Fibroblast of upper back skin (primary cell): ENCODE results near the gene SLC24A5.

Source experiments
- DNase-seq: peaks from one replicate; pipeline ENCODE4 v3.0.0-alpha.2; 2013

SLC24A5 gene

GRCh38 chr15:48120745-48121144, at the start of gene SLC24A5:
SLC24A5 (plus strand) TSS chr15:48120990; CDS start chr15:48121045, 55 bp downstream.
- DNase-seq = no peak

GRCh38 chr15:48072941-48073340, 47.8 kb upstream of the SLC24A5 start:
- no peak for DNase-seq

GRCh38 chr15:48073881-48074280, 46.9 kb upstream of the SLC24A5 start:
- DNase-seq = no peak

- peak; percentile 42 for DNase-seq
Observed at GRCh38 chr15:48076454-48076853, 44.3 kb upstream of the SLC24A5 start.

- DNase-seq = no peak
Observed at GRCh38 chr15:48077616-48078184, 43.1 kb upstream of the SLC24A5 start.

GRCh38 chr15:48084759-48085590, 35.8 kb upstream of the SLC24A5 start:
- DNase-seq = peak; percentile 54

- no peak for DNase-seq
Observed at GRCh38 chr15:48085591-48085930, 35.2 kb upstream of the SLC24A5 start.

GRCh38 chr15:48086133-48086532, 34.7 kb upstream of the SLC24A5 start:
- DNase-seq = peak; percentile 34

GRCh38 chr15:48086576-48086975, 34.2 kb upstream of the SLC24A5 start:
- peak; percentile 83 for DNase-seq

- DNase-seq = no peak
Observed at GRCh38 chr15:48087844-48088243, 32.9 kb upstream of the SLC24A5 start.

- no peak for DNase-seq
Observed at GRCh38 chr15:48089702-48090101, 31.1 kb upstream of the SLC24A5 start.

GRCh38 chr15:48090115-48090514, 30.7 kb upstream of the SLC24A5 start:
- DNase-seq = no peak

- no peak for DNase-seq
Observed at GRCh38 chr15:48090666-48091065, 30.1 kb upstream of the SLC24A5 start.

GRCh38 chr15:48091522-48091921, 29.3 kb upstream of the SLC24A5 start:
- peak; percentile 11 for DNase-seq

GRCh38 chr15:48096355-48096786, 24.4 kb upstream of the SLC24A5 start:
- no peak for DNase-seq

- peak; percentile 92 for DNase-seq
Observed at GRCh38 chr15:48096813-48097212, 24.0 kb upstream of the SLC24A5 start.

GRCh38 chr15:48097264-48097663, 23.5 kb upstream of the SLC24A5 start:
- no peak for DNase-seq

- DNase-seq = no peak
Observed at GRCh38 chr15:48101376-48101961, 19.3 kb upstream of the SLC24A5 start.

- DNase-seq = peak; percentile 30
Observed at GRCh38 chr15:48102167-48102566, 18.6 kb upstream of the SLC24A5 start.

GRCh38 chr15:48103647-48104046, 17.1 kb upstream of the SLC24A5 start:
- DNase-seq = no peak

GRCh38 chr15:48105936-48106335, 14.9 kb upstream of the SLC24A5 start:
- no peak for DNase-seq

- no peak for DNase-seq
Observed at GRCh38 chr15:48109212-48109611, 11.6 kb upstream of the SLC24A5 start.

- DNase-seq = no peak
Observed at GRCh38 chr15:48109856-48110531, 10.8 kb upstream of the SLC24A5 start.

GRCh38 chr15:48112242-48112641, 8.5 kb upstream of the SLC24A5 start:
- DNase-seq = peak; percentile 35
